Esophagus squamous epithelium (tissue), 5 donors: ENCODE data around the gene RPL14. TPM values are rescaled to one million over a fixed set of nuclear protein-coding genes. Genes with fewer than 3 reads are reported as not detected.

Experiments
- DNase-seq: peaks from one replicate; lab custom pipeline; 2025; lab: John Stamatoyannopoulos, UW
- H3K27ac ChIP-seq, 4 donors: fragments of 200-600 bp; sonication (generic); one replicate each; pipeline ENCODE4 v1.5.1; 2016 to 2019; ENCODE audit warnings: mild to moderate bottlenecking in 1 of 4
- H3K27me3 ChIP-seq, 4 donors: fragments of 200-600 bp; sonication (generic); 1 replicate in 3 of 4; 2 replicates in 1 of 4; pipeline versions ENCODE4 v1.5.1 to v1.6.0; 2017 to 2021; ENCODE audit warnings: antibody characterized with exemption in 1 of 4
- H3K36me3 ChIP-seq, 3 donors: fragments of 200-600 bp; sonication (generic); one replicate each; pipeline ENCODE4 v1.5.1; 2016 to 2019
- H3K4me1 ChIP-seq, 3 donors: fragments of 200-600 bp; sonication (generic); one replicate each; pipeline ENCODE4 v1.5.1; 2017 to 2019
- H3K4me3 ChIP-seq, 4 donors: fragments of 200-600 bp; sonication (generic); 1 replicate in 3 of 4; 2 replicates in 1 of 4; pipeline ENCODE4 v1.5.1; 2016 to 2019; ENCODE audit warnings: mild to moderate bottlenecking in 2 of 4, moderate library complexity in 1 of 4
- H3K9me3 ChIP-seq, 3 donors: fragments of 200-600 bp; sonication (generic); one replicate each; pipeline ENCODE4 v1.5.1; 2016 to 2019
- CTCF ChIP-seq, 6 experiments: fragments of 450-650 bp in 4 of 6; fragments of 200-600 bp in 2 of 6; sonication (generic) in 2 of 6; IDR thresholded peaks; one replicate each; pipeline ENCODE4 v1.5.1; 2016 to 2019; ENCODE audit warnings: antibody characterized with exemption in 6 of 6, mild to moderate bottlenecking in 4 of 6, moderate library complexity in 4 of 6
- POLR2A ChIP-seq, 4 donors: fragments of 450-650 bp; IDR thresholded peaks; one replicate each; pipeline ENCODE4 v1.6.1; 2017; ENCODE audit warnings: antibody characterized with exemption in 4 of 4, mild to moderate bottlenecking in 4 of 4, moderate library complexity in 3 of 4
- WGBS, 2 donors: methylation state at CpG; one replicate each; pipeline ENCODE4 v1.1.5; 2018; 5-methylcytosine and 5-hydroxymethylcytosine counted together
- intact Hi-C: fragments of 100-400 bp; cut with DNase I; formaldehyde crosslinking; loops from one replicate; pipeline ENCODE4 v1.15.0; 2022
- total RNA-seq, 4 donors: library from RNA; depleted of rRNA; stranded (reverse); fragments of >200 nt; gene quantifications; one replicate each; pipeline ENCODE4 v1.1.0, GENCODE V29; 2016
- donor health status: DM: yes; HTN: yes; CAD: no.

The RPL14 gene
- total RNA-seq, 4 donors from 2014 or later = 333 to 488 (median 431) TPM

- Histone ChIP-seq H3K27me3 (no peaks in the 10 kb centered on the region), H3K36me3 (peaks cover 0 to 2% (median under 1%) of the 10 kb centered on the region in 3 donors), H3K4me1 (peaks cover 7 to 37% (median 18%) of the 10 kb centered on the region in 3 donors), H3K27ac (peak overlapping the region; percentile 92 to 98 (median 95)), H3K9me3 (no peaks in the 10 kb centered on the region), H3K4me3 (peak overlapping the region; percentile 59 to 84 (median 73))
- 0% methylated on average over 7 to 18 of the region's 41 CpGs for WGBS, 2 donors
- peak in 2 of 4 donors; percentile 36 to 66 for TF ChIP-seq POLR2A (IDR thresholded peaks at IDR 0.05)
- peak in 1 of 6 experiments; percentile 7 for TF ChIP-seq CTCF (IDR thresholded peaks at IDR 0.05)
- DNase-seq = peak; percentile 94
- intact Hi-C loops = no loop called here
Measured at GRCh38 chr3:40452876-40453730, 4.0 kb upstream of the RPL14 start.

- Histone ChIP-seq H3K27ac (peak overlapping the region in 3 of 4 donors; percentile 95 to 98 (median 95)), H3K4me1 (peaks cover 13 to 45% (median 27%) of the 10 kb centered on the region in 3 donors), H3K27me3 (no peaks in the 10 kb centered on the region), H3K4me3 (peak overlapping the region; percentile 59 to 84 (median 73)), H3K9me3 (no peaks in the 10 kb centered on the region), H3K36me3 (peaks cover 5 to 10% (median 9%) of the 10 kb centered on the region in 3 donors)
- no peak for DNase-seq
- TF ChIP-seq CTCF (IDR thresholded peaks at IDR 0.05) (no peak), POLR2A (IDR thresholded peaks at IDR 0.05) (no peak)
- intact Hi-C loops = no loop called here
- 27 to 32% methylated on average over 6 of the region's 6 CpGs for WGBS, 2 donors
Measured at GRCh38 chr3:40453933-40454332, 3.2 kb upstream of the RPL14 start.

GRCh38 chr3:40455328-40455727 lies 1.8 kb upstream of the RPL14 start:
- Histone ChIP-seq H3K9me3 (no peaks in the 10 kb centered on the region), H3K27me3 (no peaks in the 10 kb centered on the region), H3K27ac (no peak overlapping the region), H3K36me3 (peaks cover 10 to 24% (median 12%) of the 10 kb centered on the region in 3 donors), H3K4me1 (peaks cover 19 to 59% (median 34%) of the 10 kb centered on the region in 3 donors), H3K4me3 (no peak overlapping the region)
- 94% methylated on average over 3 of the region's 4 CpGs; no CpG with 5 or more reads in 1 of the 2 donors for WGBS, 2 donors
- no peak for TF ChIP-seq CTCF (IDR thresholded peaks at IDR 0.05)
- TF ChIP-seq POLR2A (IDR thresholded peaks at IDR 0.05) = no peak
- no peak for DNase-seq
- intact Hi-C loops = no loop called here

- Histone ChIP-seq H3K36me3 (peaks cover 12 to 35% (median 21%) of the 10 kb centered on the region in 3 donors), H3K4me3 (peak overlapping the region; percentile 64 to 96 (median 84)), H3K4me1 (peaks cover 19 to 67% (median 39%) of the 10 kb centered on the region in 3 donors), H3K9me3 (no peaks in the 10 kb centered on the region), H3K27me3 (no peaks in the 10 kb centered on the region), H3K27ac (peak overlapping the region; percentile 90 to 97 (median 92))
- no peak for DNase-seq
- TF ChIP-seq POLR2A (IDR thresholded peaks at IDR 0.05) = no peak
- TF ChIP-seq CTCF (IDR thresholded peaks at IDR 0.05) = no peak
- intact Hi-C loops = no loop called here
- WGBS, 2 donors = 56 to 63% methylated on average over 22 to 25 of the region's 29 CpGs
Measured at GRCh38 chr3:40456279-40456939, 730 bp upstream of the RPL14 start.
